ENCODE results near the gene PNPLA7. TPM values are rescaled to one million over a fixed set of nuclear protein-coding genes. Genes with fewer than 3 reads are reported as not detected.

Gene PNPLA7
- total and polyA plus RNA-seq, 2 of the 8 experiments (the other 6 are each of a cell fraction or from before 2014, with no cell fraction given): 0.35 to 0.47 TPM

GRCh38 chr9:137502008-137502911 lies 47.9 kb downstream of the PNPLA7 start:
- ChIA-PET CTCF (ENCODE audit: partially characterized antibody) (interaction anchor here (1.0 to 1.1 kb wide), 2 partner anchors 9 to 598 kb away, joined by 3 read pairs; no protein-coding TSS in a partner anchor), POLR2A (ENCODE audit: partially characterized antibody) (no interaction called here)
- no peaks in the 10 kb centered on the region; the same call in 1 of the 2 replicates for H3K23me2 ChIP-seq (ENCODE audit: low read depth, low read length)
- H2BK20ac ChIP-seq (ENCODE audit: low read length): no peak overlapping the region
- 93% methylated on average over 23 of the region's 36 CpGs; no CpG with 5 or more reads in 1 of the 2 experiments for WGBS, 2 experiments (ENCODE audit: extremely low coverage in 1 of 2, insufficient coverage in 1 of 2, insufficient read length in 1 of 2, insufficient replicate concordance in 2 of 2, low coverage in 1 of 2, low lambda C conversion rate in 2 of 2, missing lambda C conversion rate in 1 of 2)
- H3K4ac ChIP-seq (replicated peaks; ENCODE audit: insufficient read length, low read depth, low read length): no peak overlapping the region
- no peak overlapping the region for H2BK120ac ChIP-seq (replicated peaks; ENCODE audit: low read depth, low read length)
- H2AK5ac ChIP-seq (ENCODE audit: low read depth, low read length): no peak overlapping the region
- H2BK15ac ChIP-seq (ENCODE audit: low read length): no peak overlapping the region
- H4K8ac ChIP-seq (ENCODE audit: extremely low read depth, insufficient read depth, low read length): no peak overlapping the region
- H3K4me2 ChIP-seq (ENCODE audit: insufficient read depth in 1 of 2, low read depth in 2 of 2, low read length in 2 of 2): no peak overlapping the region
- no peak overlapping the region for H3K4me3 ChIP-seq (ENCODE audit: extremely low read depth in 1 of 4, insufficient read depth in 2 of 4, low read depth in 3 of 4, low read length in 4 of 4)
- TF ChIP-seq RBBP5 (IDR thresholded peaks at IDR 0.05; ENCODE audit: borderline replicate concordance, low read depth, low read length) (no peak), SAP30 (IDR thresholded peaks at IDR 0.05; ENCODE audit: insufficient read depth, insufficient replicate concordance, low read length) (no peak)
- H3K4me1 ChIP-seq (replicated peaks in 1 of 4; ENCODE audit: control insufficient read depth in 3 of 4, insufficient read depth in 4 of 4, low read length in 3 of 4): no peaks in the 10 kb centered on the region
- no peak overlapping the region for H2BK5ac ChIP-seq (ENCODE audit: low read depth, low read length)
- H3K23ac ChIP-seq (ENCODE audit: insufficient read length): no peak overlapping the region
- no peak overlapping the region for H3K14ac ChIP-seq (ENCODE audit: insufficient read length)
- H3K9ac ChIP-seq (replicated peaks in 1 of 4; ENCODE audit: extremely low read depth in 1 of 4, low read depth in 3 of 4, low read length in 3 of 4): no peak overlapping the region
- H3K36me3 ChIP-seq (ENCODE audit: control insufficient read depth in 2 of 4, insufficient read depth in 4 of 4, low read length in 3 of 4): no peaks in the 10 kb centered on the region
- H4K20me1 ChIP-seq (replicated peaks in 1 of 2; ENCODE audit: control insufficient read depth in 1 of 2, insufficient read depth in 2 of 2, low read length in 2 of 2): peaks cover 0 to 4% of the 10 kb centered on the region in 2 experiments
- no peaks in the 10 kb centered on the region for H3K27me3 ChIP-seq (replicated peaks in 1 of 4; ENCODE audit: control insufficient read depth in 3 of 4, extremely low read depth in 1 of 4, insufficient read depth in 3 of 4, low read length in 3 of 4)
- no peak overlapping the region for H3K27ac ChIP-seq (ENCODE audit: low read depth, low read length)
- no peak for FAIRE-seq
- no peak overlapping the region for H4K91ac ChIP-seq (replicated peaks; ENCODE audit: insufficient read length, low read length)
- no peak overlapping the region for H2AFZ ChIP-seq (ENCODE audit: low read length)
- H3K79me2 ChIP-seq (ENCODE audit: control insufficient read depth in 1 of 2, insufficient read depth in 2 of 2, low read length in 2 of 2): no peaks in the 10 kb centered on the region
- no peak for DNase-seq (ENCODE audit: low read depth in 1 of 2, low spot score in 2 of 2)
- no peak overlapping the region for H3K18ac ChIP-seq (ENCODE audit: extremely low read depth, low read length)
- H3K9me3 ChIP-seq (ENCODE audit: insufficient read depth in 2 of 2, low read depth in 1 of 2, low read length in 1 of 2): peaks cover 0 to 33% of the 10 kb centered on the region in 2 experiments; a peak in 1 of 4 replicates
- H2BK12ac ChIP-seq (ENCODE audit: low read depth, low read length): no peak overlapping the region
- no peak overlapping the region for H3K56ac ChIP-seq (replicated peaks; ENCODE audit: insufficient read length, low read depth, low read length)
- H3K79me1 ChIP-seq (ENCODE audit: low read depth, low read length): no peaks in the 10 kb centered on the region
- no peak overlapping the region for H4K5ac ChIP-seq (ENCODE audit: insufficient read length, low read depth, low read length)

Measured in H1 (cell line).